Hematopoietic multipotent progenitor cell treated with erythropoietin and hydrocortisone succinate and interleukin-3 and kit ligand, for 17 days (in vitro differentiated cells): Measurements from ENCODE around the gene WDR37.
"Not testable (repeated sequence)": the region's sequence is repeated elsewhere in the genome, so short reads cannot be mapped to it uniquely, and the experiment has no call there.

Experiments used
- DNase-seq: peaks from one replicate; pipeline ENCODE4 v3.0.0-alpha.2; 2015; ENCODE audit warnings: low spot score

Gene WDR37

GRCh38 chr10:1043532-1043995 is 12.6 kb upstream of the WDR37 start:
- no peak for DNase-seq

- no peak for DNase-seq
Observed at GRCh38 chr10:1044146-1044545, 12.0 kb upstream of the WDR37 start.

GRCh38 chr10:1044964-1045363 is 11.2 kb upstream of the WDR37 start:
- no peak for DNase-seq

- DNase-seq: no peak
Observed at GRCh38 chr10:1045415-1045814, 10.8 kb upstream of the WDR37 start.

- DNase-seq: no peak
Observed at GRCh38 chr10:1047937-1048336, 8.2 kb upstream of the WDR37 start.

GRCh38 chr10:1048349-1048731 is 7.8 kb upstream of the WDR37 start:
- no peak for DNase-seq

- DNase-seq: peak; percentile 96
Observed at GRCh38 chr10:1048732-1049424, 7.3 kb upstream of the WDR37 start, which contains the start of gene IDI1. Gene IDI1 (minus strand): TSS chr10:1049119. CDS start chr10:1049003, 116 bp downstream.

- no peak for DNase-seq
Observed at GRCh38 chr10:1049425-1049958, 6.7 kb upstream of the WDR37 start.

GRCh38 chr10:1050145-1050544 is 6.0 kb upstream of the WDR37 start:
- peak; percentile 73 for DNase-seq

- no peak for DNase-seq
Observed at GRCh38 chr10:1050554-1050953, 5.6 kb upstream of the WDR37 start.

GRCh38 chr10:1054684-1055083 is 1.5 kb upstream of the WDR37 start:
- DNase-seq: no peak

GRCh38 chr10:1057106-1057657 is 997 bp downstream of the WDR37 start:
- no peak for DNase-seq

- DNase-seq: no peak
Observed at GRCh38 chr10:1058017-1058416, 1.8 kb downstream of the WDR37 start.

- no peak for DNase-seq
Observed at GRCh38 chr10:1059902-1060301, 3.7 kb downstream of the WDR37 start.

- no peak for DNase-seq
Observed at GRCh38 chr10:1061930-1062774, 6.0 kb downstream of the WDR37 start.

GRCh38 chr10:1063232-1063865 is 7.2 kb downstream of the WDR37 start:
- DNase-seq: no peak

GRCh38 chr10:1064964-1065247 is 8.7 kb downstream of the WDR37 start:
- no peak for DNase-seq

- not testable (repeated sequence) for DNase-seq
Observed at GRCh38 chr10:1066734-1067133, 10.5 kb downstream of the WDR37 start.

- DNase-seq: no peak
Observed at GRCh38 chr10:1068380-1069361, 12.5 kb downstream of the WDR37 start.

GRCh38 chr10:1070919-1071318 is 14.7 kb downstream of the WDR37 start:
- DNase-seq: no peak

GRCh38 chr10:1074052-1074747 is 18.0 kb downstream of the WDR37 start:
- DNase-seq: no peak
